HG02642 (cell line): ENCODE data around the gene GBX1.

Experiments
- ATAC-seq: cut with Tn5 transposase; IDR thresholded peaks from one replicate; pipeline ENCODE4 v1.9.1; 2021; ENCODE audit warnings: mild to moderate bottlenecking; ENCODE audit not compliant: unreplicated experiment, poor library complexity

Gene GBX1

GRCh38 chr7:151167197-151167961 is at the start of gene GBX1:
Gene GBX1, minus strand, starts transcription at chr7:151167694. Its CDS starts 146 bp downstream, at chr7:151167548.
- ATAC-seq, result no peak

- no peak for ATAC-seq
Measured at GRCh38 chr7:151215396-151215795, 47.9 kb upstream of the GBX1 start.

GRCh38 chr7:151213826-151214225 is 46.3 kb upstream of the GBX1 start:
- no peak for ATAC-seq

GRCh38 chr7:151212626-151213025 is 45.1 kb upstream of the GBX1 start:
- no peak for ATAC-seq

GRCh38 chr7:151211155-151211772 is 43.8 kb upstream of the GBX1 start:
- ATAC-seq, result no peak

- ATAC-seq, result no peak
Measured at GRCh38 chr7:151210087-151210854, 42.8 kb upstream of the GBX1 start, which contains the start of gene H2BK1. Gene H2BK1, minus strand, starts transcription at chr7:151210488. Its CDS starts 170 bp downstream, at chr7:151210318.

- no peak for ATAC-seq
Measured at GRCh38 chr7:151209588-151209987, 42.1 kb upstream of the GBX1 start.

GRCh38 chr7:151208253-151208862 is 40.9 kb upstream of the GBX1 start:
- no peak for ATAC-seq

GRCh38 chr7:151207804-151208203 is 40.3 kb upstream of the GBX1 start:
- ATAC-seq, result no peak

GRCh38 chr7:151207315-151207714 is 39.8 kb upstream of the GBX1 start:
- ATAC-seq, result no peak

- ATAC-seq, result no peak
Measured at GRCh38 chr7:151206914-151207313, 39.4 kb upstream of the GBX1 start.

GRCh38 chr7:151205730-151206129 is 38.2 kb upstream of the GBX1 start:
- ATAC-seq, result no peak

- no peak for ATAC-seq
Measured at GRCh38 chr7:151204383-151205032, 37.0 kb upstream of the GBX1 start.

- no peak for ATAC-seq
Measured at GRCh38 chr7:151202836-151203235, 35.3 kb upstream of the GBX1 start.

- no peak for ATAC-seq
Measured at GRCh38 chr7:151201751-151202150, 34.3 kb upstream of the GBX1 start.

- no peak for ATAC-seq
Measured at GRCh38 chr7:151201344-151201743, 33.9 kb upstream of the GBX1 start.

GRCh38 chr7:151198945-151199848 is 31.7 kb upstream of the GBX1 start:
- ATAC-seq, result no peak

GRCh38 chr7:151197932-151198331 is 30.4 kb upstream of the GBX1 start:
- ATAC-seq, result no peak
